GM23338 (cell line): ENCODE results near the gene MYH10. TPM values are rescaled to one million over a fixed set of nuclear protein-coding genes. Genes with fewer than 3 reads are reported as not detected.

ENCODE experiments used
- ATAC-seq: fragments of 200-7000 bp; cut with Tn5 transposase; 3 replicates; pipeline ENCODE4 v1.9.1; 2020
- DNase-seq: peaks from one replicate; pipeline ENCODE4 v3.0.0-alpha.2; 2015; ENCODE audit warnings: low spot score
- H2AFZ ChIP-seq: fragments of 200-600 bp; sonication (generic); 2 replicates; pipeline ENCODE4 v1.8.0; 2016; ENCODE audit warnings: antibody characterized with exemption, mild to moderate bottlenecking, moderate library complexity
- H3F3A ChIP-seq: fragments of 200-600 bp; sonication (generic); replicated peaks from 2 replicates; pipeline ENCODE4 v1.8.0; 2017; ENCODE audit warnings: antibody characterized with exemption, mixed run types, low read depth
- H3K27ac ChIP-seq: fragments of 200-600 bp; sonication (generic); 2 replicates; pipeline ENCODE4 v1.6.1; 2016; ENCODE audit warnings: low read depth
- H3K27me3 ChIP-seq: fragments of 200-600 bp; sonication (generic); 2 replicates; pipeline ENCODE4 v1.8.0; 2016; ENCODE audit warnings: mild to moderate bottlenecking, mixed run types, moderate library complexity; ENCODE audit not compliant: insufficient read depth
- H3K36me3 ChIP-seq: fragments of 200-600 bp; sonication (generic); 2 replicates; pipeline ENCODE4 v1.8.0; 2016; ENCODE audit warnings: mild to moderate bottlenecking; ENCODE audit not compliant: insufficient read depth
- H3K4me1 ChIP-seq: fragments of 200-600 bp; sonication (generic); 2 replicates; pipeline ENCODE4 v1.8.0; 2016; ENCODE audit warnings: mild to moderate bottlenecking, moderate library complexity; ENCODE audit not compliant: insufficient read depth
- H3K4me2 ChIP-seq: fragments of 200-600 bp; sonication (generic); 2 replicates; pipeline ENCODE4 v1.7.1; 2017; ENCODE audit warnings: mixed run types
- H3K4me3 ChIP-seq: fragments of 200-600 bp; sonication (generic); 2 replicates; pipeline ENCODE4 v1.6.1; 2016; ENCODE audit warnings: mixed run types
- H3K79me2 ChIP-seq: fragments of 200-600 bp; sonication (generic); replicated peaks from 2 replicates; pipeline ENCODE4 v1.8.0; 2017; ENCODE audit warnings: mild to moderate bottlenecking; ENCODE audit not compliant: insufficient read depth
- H3K9me2 ChIP-seq: fragments of 200-600 bp; sonication (generic); 2 replicates; pipeline ENCODE4 v1.8.0; 2017; ENCODE audit not compliant: insufficient read depth
- H4K20me1 ChIP-seq: fragments of 200-600 bp; sonication (generic); replicated peaks from 2 replicates; pipeline ENCODE4 v1.8.0; 2017; ENCODE audit warnings: mild to moderate bottlenecking; ENCODE audit not compliant: insufficient read depth
- H3K27ac Mint-ChIP-seq: 2 replicates; pipeline ENCODE4 v1.8.0; 2020; ENCODE audit warnings: inconsistent platforms, mild to moderate bottlenecking, moderate library complexity, mixed read lengths
- H3K27me3 Mint-ChIP-seq: 3 replicates; pipeline ENCODE4 v1.8.0; 2022; ENCODE audit warnings: low read depth, mild to moderate bottlenecking, moderate library complexity, mixed read lengths, inconsistent platforms; ENCODE audit not compliant: insufficient read depth, poor library complexity
- H3K36me3 Mint-ChIP-seq: 3 replicates; pipeline ENCODE4 v1.8.0; 2021; ENCODE audit warnings: low read depth, mild to moderate bottlenecking, inconsistent platforms, moderate library complexity, mixed read lengths
- H3K4me1 Mint-ChIP-seq: 3 replicates; pipeline ENCODE4 v1.8.0; 2020; ENCODE audit warnings: mild to moderate bottlenecking, inconsistent platforms, mixed read lengths
- H3K4me3 Mint-ChIP-seq: 3 replicates; pipeline ENCODE4 v1.8.0; 2021; ENCODE audit warnings: moderate library complexity, mild to moderate bottlenecking, inconsistent platforms, mixed read lengths
- H3K9me3 Mint-ChIP-seq: 3 replicates; pipeline ENCODE4 v1.8.0; 2020; ENCODE audit warnings: moderate library complexity, mild to moderate bottlenecking, inconsistent platforms, mixed read lengths
- CTCF ChIP-seq, 2 experiments: fragments of 200-600 bp in 1 of 2; sonication (generic) in 1 of 2; conservative IDR thresholded peaks; 2 replicates each; pipeline versions ENCODE4 v1.5.1 to v1.6.1; 2016 to 2017; ENCODE audit warnings: antibody characterized with exemption in 2 of 2, low read depth in 2 of 2, mild to moderate bottlenecking in 2 of 2, moderate library complexity in 1 of 2
- EZH2 ChIP-seq: fragments of 200-600 bp; sonication (generic); IDR thresholded peaks from one replicate; pipeline ENCODE4 v1.8.0; 2017; ENCODE audit warnings: antibody characterized with exemption, mild to moderate bottlenecking, low read depth; ENCODE audit not compliant: unreplicated experiment
- POLR2AphosphoS5 ChIP-seq: IDR thresholded peaks from 2 replicates; pipeline ENCODE4 v1.6.1; 2016; ENCODE audit warnings: antibody characterized with exemption, low read depth
- REST ChIP-seq: IDR thresholded peaks from one replicate; pipeline ENCODE4 v1.6.1; 2018; ENCODE audit warnings: antibody characterized with exemption; ENCODE audit not compliant: unreplicated experiment
- ZNF331 ChIP-seq: fragments of 250-450 bp; sonication (Bioruptor Pico); IDR thresholded peaks from 2 replicates; pipeline ENCODE4 v1.5.0; 2020; ENCODE audit warnings: low read depth, mild to moderate bottlenecking, moderate library complexity
- ZNF462 ChIP-seq: fragments of 250-450 bp; sonication (Bioruptor Pico); IDR thresholded peaks from 2 replicates; pipeline ENCODE4 v1.5.0; 2020; ENCODE audit warnings: mild to moderate bottlenecking, moderate library complexity
- polyA plus RNA-seq: library from polyadenylated mRNA; unstranded; fragments of >200 nt; fragmentation: Nextera tagmentation; extraction: Ambion mirVana; gene quantifications from 2 replicates; pipeline ENCODE4 v1.2.1, GENCODE V29; 2016
- total RNA-seq: library from RNA; depleted of rRNA; stranded (reverse); fragments of >200 nt; shearing (Covaris generic); gene quantifications from 2 replicates; pipeline ENCODE4 v1.2.3, GENCODE V29; 2014

MYH10 gene
- total and polyA plus RNA-seq, 2 experiments from 2014 or later = 89.5 to 230 TPM

- no peak for TF ChIP-seq ZNF462 (CRISPR knock-in tag)
These were observed 44.8 kb upstream of the MYH10 start (continued) for GRCh38 chr17:8675306-8675705.

GRCh38 chr17:8674344-8675305 lies 44.1 kb upstream of the MYH10 start:
- Histone ChIP-seq H3K79me2 (no peaks in the 10 kb centered on the region), H2AFZ (peak overlapping the region; percentile 94), H4K20me1 (no peaks in the 10 kb centered on the region), H3K4me3 (no peak overlapping the region; the same call in 1 of the 2 replicates), H3K27ac (no peak overlapping the region), H3K9me2 (no peaks in the 10 kb centered on the region), H3K36me3 (no peaks in the 10 kb centered on the region), H3F3A (no peaks in the 10 kb centered on the region), H3K27me3 (no peaks in the 10 kb centered on the region), H3K4me1 (peaks cover 29% of the 10 kb centered on the region), H3K4me2 (peak overlapping the region; percentile 62)
- peaks cover 9% of the 10 kb centered on the region; the same call in 1 of the 3 replicates for H3K9me3 Mint-ChIP-seq
- no peak overlapping the region for H3K27ac Mint-ChIP-seq
- H3K27me3 Mint-ChIP-seq = peaks cover 9% of the 10 kb centered on the region
- DNase-seq (peak; percentile 36), ATAC-seq (peak; percentile 74)
- peak overlapping the region; percentile 3; the same call in 1 of the 3 replicates for H3K4me3 Mint-ChIP-seq
- H3K36me3 Mint-ChIP-seq = no peaks in the 10 kb centered on the region; the same call in 2 of the 3 replicates
- H3K4me1 Mint-ChIP-seq = peaks cover 22% of the 10 kb centered on the region
- TF ChIP-seq POLR2AphosphoS5 (no peak), REST (no peak), EZH2 (no peak), CTCF (conservative IDR thresholded peaks at IDR 0.05; ENCODE audit: low read depth in 2 of 2) (no peak), ZNF331 (CRISPR knock-in tag) (no peak)
